MCF 10A (cell line): ENCODE data around the gene WWOX. TPM values are rescaled to one million over a fixed set of nuclear protein-coding genes. Genes with fewer than 3 reads are reported as not detected.
A peak's percentile ranks its signal among the peaks of the same experiment; 100 is the strongest.

Experiments used
- BruUV-seq: library from RNA; stranded (reverse); fragments of 400-500 nt; replicated peaks from 2 replicates; lab custom pipeline; 2021; lab: Mats Ljungman, UMichigan
- CTCF ChIA-PET: fragments of 300-600 bp; sonication (Branson Sonifier 250); formaldehyde crosslinking; extraction: SDS; loops from one replicate; lab custom pipeline; 2021; ENCODE audit warnings: antibody characterized with exemption, inconsistent platforms; lab: Yijun Ruan, JAX
- POLR2A ChIA-PET: fragments of 300-600, 350-650 bp; sonication (Branson Sonifier 250); formaldehyde crosslinking; extraction: SDS; loops from one replicate; lab custom pipeline; 2020; ENCODE audit warnings: antibody characterized with exemption, inconsistent platforms; lab: Yijun Ruan, JAX
- DNase-seq: peaks from one replicate; pipeline ENCODE4 v3.0.0-alpha.2; 2018; ENCODE audit not compliant: unreplicated experiment
- H3K27ac Mint-ChIP-seq: one replicate; pipeline ENCODE4 v1.8.0; 2022; ENCODE audit warnings: mild to moderate bottlenecking, low read depth, mixed read lengths; ENCODE audit not compliant: unreplicated experiment
- H3K27me3 Mint-ChIP-seq: one replicate; pipeline ENCODE4 v1.8.0; 2022; ENCODE audit warnings: mixed read lengths; ENCODE audit not compliant: insufficient read depth, unreplicated experiment
- H3K36me3 Mint-ChIP-seq: one replicate; pipeline ENCODE4 v1.8.0; 2022; ENCODE audit warnings: mild to moderate bottlenecking, moderate library complexity, mixed read lengths; ENCODE audit not compliant: insufficient read depth, unreplicated experiment
- H3K4me1 Mint-ChIP-seq: one replicate; pipeline ENCODE4 v1.8.0; 2022; ENCODE audit warnings: mixed read lengths; ENCODE audit not compliant: insufficient read depth, unreplicated experiment
- H3K4me3 Mint-ChIP-seq: one replicate; pipeline ENCODE4 v1.8.0; 2022; ENCODE audit warnings: mild to moderate bottlenecking, moderate library complexity, mixed read lengths; ENCODE audit not compliant: unreplicated experiment
- H3K9me3 Mint-ChIP-seq: one replicate; pipeline ENCODE4 v1.8.0; 2022; ENCODE audit warnings: mixed read lengths; ENCODE audit not compliant: unreplicated experiment
- CTCF ChIP-seq: fragments of 200-600 bp; IDR thresholded peaks from one replicate; pipeline ENCODE4 v1.8.0; 2022; ENCODE audit warnings: antibody characterized with exemption, mild to moderate bottlenecking; ENCODE audit not compliant: unreplicated experiment
- intact Hi-C: fragments of 100-400 bp; cut with micrococcal nuclease; formaldehyde crosslinking; loops from 2 replicates; pipeline ENCODE4 v1.14.1; 2022
- total RNA-seq: library from RNA; stranded (reverse); gene quantifications from 2 replicates; pipeline ENCODE4 v1.2.3, GENCODE V29; 2022

Gene WWOX
- total RNA-seq, 1 experiment from 2014 or later, result 18.1 TPM

GRCh38 chr16:79165506-79165905 lies 1066.1 kb downstream of the WWOX start:
- no peaks in the 10 kb centered on the region for H3K9me3 Mint-ChIP-seq
- peaks cover 7% of the 10 kb centered on the region for H3K36me3 Mint-ChIP-seq
- no peak overlapping the region for H3K4me3 Mint-ChIP-seq
- DNase-seq, result no peak
- POLR2A ChIA-PET, result no interaction called here
- no TSS peak for BruUV-seq
- intact Hi-C loops, result no loop called here
- no peaks in the 10 kb centered on the region for H3K27me3 Mint-ChIP-seq
- CTCF ChIA-PET, result no interaction called here
- TF ChIP-seq CTCF, result no peak
- no peak overlapping the region for H3K27ac Mint-ChIP-seq
- peaks cover 4% of the 10 kb centered on the region for H3K4me1 Mint-ChIP-seq

GRCh38 chr16:79167893-79168292 lies 1068.4 kb downstream of the WWOX start:
- intact Hi-C loops, result no loop called here
- ChIA-PET CTCF (interaction anchor here (0.9 kb wide), 1 partner anchor 18 kb away, joined by 4 read pairs; no protein-coding TSS in a partner anchor), POLR2A (no interaction called here)
- Mint-ChIP-seq H3K4me1 (peaks cover 10% of the 10 kb centered on the region), H3K4me3 (no peak overlapping the region), H3K27me3 (no peaks in the 10 kb centered on the region), H3K9me3 (no peaks in the 10 kb centered on the region), H3K36me3 (peaks cover 7% of the 10 kb centered on the region), H3K27ac (no peak overlapping the region)
- no TSS peak for BruUV-seq
- no peak for TF ChIP-seq CTCF
- no peak for DNase-seq

- no TSS peak for BruUV-seq
- H3K4me1 Mint-ChIP-seq, result peaks cover 10% of the 10 kb centered on the region
- intact Hi-C loops, result no loop called here
- no peaks in the 10 kb centered on the region for H3K9me3 Mint-ChIP-seq
- TF ChIP-seq CTCF, result no peak
- POLR2A ChIA-PET, result no interaction called here
- no peak overlapping the region for H3K4me3 Mint-ChIP-seq
- no peak overlapping the region for H3K27ac Mint-ChIP-seq
- no peaks in the 10 kb centered on the region for H3K27me3 Mint-ChIP-seq
- DNase-seq, result peak; percentile 24
- CTCF ChIA-PET, result no interaction called here
- peaks cover 6% of the 10 kb centered on the region for H3K36me3 Mint-ChIP-seq
Observed at GRCh38 chr16:79168321-79168720, 1068.9 kb downstream of the WWOX start.

GRCh38 chr16:79169239-79169638 lies 1069.8 kb downstream of the WWOX start:
- no peaks in the 10 kb centered on the region for H3K36me3 Mint-ChIP-seq
- CTCF ChIA-PET, result no interaction called here
- no peak for TF ChIP-seq CTCF
- no TSS peak for BruUV-seq
- no peak overlapping the region for H3K4me3 Mint-ChIP-seq
- DNase-seq, result no peak
- intact Hi-C loops, result no loop called here
- H3K27ac Mint-ChIP-seq, result no peak overlapping the region
- H3K27me3 Mint-ChIP-seq, result no peaks in the 10 kb centered on the region
- no peaks in the 10 kb centered on the region for H3K9me3 Mint-ChIP-seq
- POLR2A ChIA-PET, result interaction anchor here (0.6 to 1.3 kb wide), 3 partner anchors 15 to 433 kb away, joined by 3 to 4 read pairs (median 3); no protein-coding TSS in a partner anchor
- peaks cover 6% of the 10 kb centered on the region for H3K4me1 Mint-ChIP-seq
